H1 (cell line): Measurements from ENCODE around the gene SRPX2.

Experiments used
- CBX5 ChIP-seq: fragments of 300-800, 300-1000 bp; sonication (generic); IDR thresholded peaks from 2 replicates; pipeline ENCODE4 v1.7.1; 2016; ENCODE audit warnings: antibody characterized with exemption, low read length, low read depth
- CHD2 ChIP-seq: IDR thresholded peaks from 2 replicates; pipeline ENCODE4 v1.6.1; 2012; ENCODE audit warnings: low read length, improper control_type of control experiment
- CTCF ChIP-seq, 3 experiments: IDR thresholded peaks; 1 replicate in 2 of 3; 2 replicates in 1 of 3; pipeline versions ENCODE4 v1.5.1 to v1.6.1; 2011; ENCODE audit warnings: low read length in 3 of 3, mild to moderate bottlenecking in 3 of 3, inconsistent platforms in 2 of 3, low read depth in 1 of 3, moderate library complexity in 1 of 3; ENCODE audit not compliant: insufficient read depth in 1 of 3; ENCODE audit errors: control extremely low read depth in 1 of 3
- POLR2A ChIP-seq, 2 experiments: IDR thresholded peaks; 1 replicate in 1 of 2; 2 replicates in 1 of 2; pipeline ENCODE4 v1.6.1; 2011; ENCODE audit warnings: low read depth in 2 of 2, low read length in 2 of 2, mild to moderate bottlenecking in 2 of 2; ENCODE audit errors: control extremely low read depth in 1 of 2
- POLR2AphosphoS5 ChIP-seq: IDR thresholded peaks from 2 replicates; pipeline ENCODE4 v1.6.1; 2011; ENCODE audit warnings: low read depth, low read length
- RAD21 ChIP-seq, 2 experiments: IDR thresholded peaks in 1 of 2; conservative IDR thresholded peaks in 1 of 2; 2 replicates each; pipeline ENCODE4 v1.6.1; 2011; ENCODE audit warnings: low read depth in 2 of 2, low read length in 2 of 2, improper control_type of control experiment in 1 of 2, inconsistent platforms in 1 of 2, mild to moderate bottlenecking in 1 of 2, moderate library complexity in 1 of 2
- TAF7 ChIP-seq: optimal IDR thresholded peaks from 2 replicates; pipeline ENCODE3; 2011; ENCODE audit warnings: low read depth, mild to moderate bottlenecking, inconsistent platforms, low read length, moderate library complexity, borderline replicate concordance

- TF ChIP-seq TAF7 (no peak), CTCF (IDR thresholded peaks at IDR 0.05; ENCODE audit: control extremely low read depth in 1 of 3, insufficient read depth in 1 of 3, low read depth in 1 of 3, low read length in 3 of 3) (peak in 2 of 3 experiments; percentile 25 to 53; a peak in 2 of 4 replicates), CBX5 (no peak), POLR2A (IDR thresholded peaks at IDR 0.05; ENCODE audit: control extremely low read depth in 1 of 2, low read depth in 2 of 2, low read length in 2 of 2) (no peak), POLR2AphosphoS5 (no peak), CHD2 (no peak), RAD21 (IDR thresholded peaks at IDR 0.05 in 1 of 2, conservative IDR thresholded peaks at IDR 0.05 in 1 of 2; ENCODE audit: low read depth in 2 of 2, low read length in 2 of 2) (peak in 1 of 2 experiments; percentile 23; a peak in 1 of 4 replicates)
Observed at GRCh38 chrX:100654261-100654660, 10.3 kb downstream of the SRPX2 start.
